ENCODE results near the gene EYS. TPM values are rescaled to one million over a fixed set of nuclear protein-coding genes. Genes with fewer than 3 reads are reported as not detected.

Gene EYS
- total and polyA plus RNA-seq, 2 of the 13 experiments (the other 11 are each of a cell fraction or from before 2014, with no cell fraction given) = 0.04 to 0.07 TPM

DNA sequence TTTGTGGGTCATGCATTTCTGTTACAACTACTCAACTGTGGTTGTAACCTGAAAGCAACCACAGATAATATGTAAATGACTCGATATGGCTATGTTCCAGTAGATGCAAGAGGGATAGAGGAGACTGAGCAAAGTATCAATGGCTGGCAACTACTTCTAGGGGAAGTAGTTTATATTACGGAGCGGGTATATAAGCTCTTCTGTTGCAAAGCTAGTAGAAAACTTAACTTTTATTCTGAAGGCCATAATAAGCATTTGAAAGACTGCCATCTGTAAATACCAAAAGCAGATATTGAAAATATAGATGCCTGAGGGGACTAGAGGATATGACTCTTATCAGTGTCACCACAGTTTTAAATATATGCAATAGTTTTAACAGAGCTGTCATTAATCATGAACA lies 1416.2 kb downstream of the EYS start:
- ChIA-PET CTCF (ENCODE audit: low intra/inter-chr PET ratio, low total read pairs) (no interaction called here), POLR2A (no interaction called here)
- intact Hi-C loops (cut with micrococcal nuclease; ENCODE audit: unreplicated experiment) = loop anchor here (5.0 kb wide), 1 partner anchor 1294 kb away; no protein-coding TSS in a partner anchor
- Histone ChIP-seq H4K20me1 (ENCODE audit: insufficient read depth, low read length) (no peaks in the 10 kb centered on the region), H2AFZ (ENCODE audit: low read length) (no peak overlapping the region), H3K27me3 (ENCODE audit: control insufficient read depth in 1 of 2, insufficient read depth in 2 of 2, low read length in 2 of 2) (no peaks in the 10 kb centered on the region), H3K4me2 (ENCODE audit: low read depth, low read length) (no peak overlapping the region), H3K9me3 (ENCODE audit: low read length) (no peaks in the 10 kb centered on the region), H3K4me1 (ENCODE audit: insufficient read depth, low read length) (no peaks in the 10 kb centered on the region), H3K79me2 (ENCODE audit: insufficient read depth, low read length) (no peaks in the 10 kb centered on the region), H3K4me3 (replicated peaks in 1 of 3; ENCODE audit: insufficient read depth in 1 of 3, low read depth in 2 of 3, low read length in 3 of 3) (no peak overlapping the region), H3K27ac (ENCODE audit: extremely low read length, insufficient read depth, low read length) (no peak overlapping the region), H3K9ac (ENCODE audit: insufficient read depth, low read depth, low read length) (no peak overlapping the region), H3K36me3 (replicated peaks in 1 of 2; ENCODE audit: control insufficient read depth in 1 of 2, insufficient read depth in 2 of 2, low read length in 2 of 2) (no peaks in the 10 kb centered on the region)
- BruUV-seq (replicated peaks) = no TSS peak
- in situ Hi-C loops (cut with HindIII; ENCODE audit: extremely low pct_ligation_motif_present, low pct_unique_long_range_greater_than_20kb) = no loop called here
- FAIRE-seq (no peak), ATAC-seq (no peak), DNase-seq (ENCODE audit: low spot score) (no peak)
- WGBS (ENCODE audit: low lambda C conversion rate) = 43% methylated on average over 3 of the region's 3 CpGs
- TF ChIP-seq ZNF33A (CRISPR knock-in tag; IDR thresholded peaks at IDR 0.05; ENCODE audit: borderline replicate concordance) = no peak
- TF ChIP-seq SALL1 (CRISPR knock-in tag; IDR thresholded peaks at IDR 0.05) = no peak
- no peak for TF ChIP-seq CEBPB (IDR thresholded peaks at IDR 0.05; ENCODE audit: borderline replicate concordance, low read depth, low read length)
- TF ChIP-seq ZNF335 (CRISPR knock-in tag; IDR thresholded peaks at IDR 0.05) = no peak
- no peak for TF ChIP-seq SALL2 (CRISPR knock-in tag; IDR thresholded peaks at IDR 0.05)
- no peak for TF ChIP-seq ZNF207 (IDR thresholded peaks at IDR 0.05; ENCODE audit: borderline replicate concordance)
- TF ChIP-seq, protein P1, sequence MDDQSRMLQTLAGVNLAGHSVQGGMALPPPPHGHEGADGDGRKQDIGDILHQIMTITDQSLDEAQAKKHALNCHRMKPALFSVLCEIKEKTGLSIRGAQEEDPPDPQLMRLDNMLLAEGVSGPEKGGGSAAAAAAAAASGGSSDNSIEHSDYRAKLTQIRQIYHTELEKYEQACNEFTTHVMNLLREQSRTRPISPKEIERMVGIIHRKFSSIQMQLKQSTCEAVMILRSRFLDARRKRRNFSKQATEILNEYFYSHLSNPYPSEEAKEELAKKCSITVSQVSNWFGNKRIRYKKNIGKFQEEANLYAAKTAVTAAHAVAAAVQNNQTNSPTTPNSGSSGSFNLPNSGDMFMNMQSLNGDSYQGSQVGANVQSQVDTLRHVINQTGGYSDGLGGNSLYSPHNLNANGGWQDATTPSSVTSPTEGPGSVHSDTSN (CRISPR knock-in tag; IDR thresholded peaks at IDR 0.05; ENCODE audit: borderline replicate concordance) = no peak
- TF ChIP-seq, protein P2, sequence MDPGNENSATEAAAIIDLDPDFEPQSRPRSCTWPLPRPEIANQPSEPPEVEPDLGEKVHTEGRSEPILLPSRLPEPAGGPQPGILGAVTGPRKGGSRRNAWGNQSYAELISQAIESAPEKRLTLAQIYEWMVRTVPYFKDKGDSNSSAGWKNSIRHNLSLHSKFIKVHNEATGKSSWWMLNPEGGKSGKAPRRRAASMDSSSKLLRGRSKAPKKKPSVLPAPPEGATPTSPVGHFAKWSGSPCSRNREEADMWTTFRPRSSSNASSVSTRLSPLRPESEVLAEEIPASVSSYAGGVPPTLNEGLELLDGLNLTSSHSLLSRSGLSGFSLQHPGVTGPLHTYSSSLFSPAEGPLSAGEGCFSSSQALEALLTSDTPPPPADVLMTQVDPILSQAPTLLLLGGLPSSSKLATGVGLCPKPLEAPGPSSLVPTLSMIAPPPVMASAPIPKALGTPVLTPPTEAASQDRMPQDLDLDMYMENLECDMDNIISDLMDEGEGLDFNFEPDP (CRISPR knock-in tag; conservative IDR thresholded peaks at IDR 0.05) = no peak
- TF ChIP-seq ETV6 (CRISPR knock-in tag; conservative IDR thresholded peaks at IDR 0.05) = no peak
- no peak for TF ChIP-seq ZNF256 (CRISPR knock-in tag; conservative IDR thresholded peaks at IDR 0.05)
- TF ChIP-seq, protein P3, sequence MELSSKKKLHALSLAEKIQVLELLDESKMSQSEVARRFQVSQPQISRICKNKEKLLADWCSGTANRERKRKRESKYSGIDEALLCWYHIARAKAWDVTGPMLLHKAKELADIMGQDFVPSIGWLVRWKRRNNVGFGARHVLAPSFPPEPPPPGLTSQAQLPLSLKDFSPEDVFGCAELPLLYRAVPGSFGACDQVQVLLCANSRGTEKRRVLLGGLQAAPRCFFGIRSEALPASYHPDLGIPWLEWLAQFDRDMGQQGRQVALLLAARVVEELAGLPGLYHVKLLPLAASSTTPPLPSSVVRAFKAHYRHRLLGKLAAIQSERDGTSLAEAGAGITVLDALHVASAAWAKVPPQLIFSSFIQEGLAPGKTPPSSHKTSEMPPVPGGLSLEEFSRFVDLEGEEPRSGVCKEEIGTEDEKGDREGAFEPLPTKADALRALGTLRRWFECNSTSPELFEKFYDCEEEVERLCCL (CRISPR knock-in tag; IDR thresholded peaks at IDR 0.05; ENCODE audit: borderline replicate concordance) = no peak
- TF ChIP-seq, protein P4, sequence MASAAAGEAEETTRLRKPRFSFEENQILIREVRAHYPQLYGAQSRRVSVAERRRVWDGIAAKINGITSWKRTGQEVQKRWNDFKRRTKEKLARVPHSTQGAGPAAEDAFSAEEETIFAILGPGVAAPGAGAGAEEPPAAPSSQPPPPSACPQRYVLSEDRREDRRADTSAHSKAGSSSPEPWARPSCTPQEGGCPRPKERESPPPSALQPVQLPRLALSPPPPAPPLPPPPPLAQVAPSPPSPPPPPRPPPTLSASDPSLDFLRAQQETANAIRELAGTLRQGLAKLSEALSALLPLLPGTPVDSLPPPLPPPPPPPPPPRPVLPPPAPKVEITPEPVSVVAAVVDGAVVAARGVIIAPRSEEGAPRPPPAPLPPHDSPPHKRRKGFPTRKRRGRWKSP (CRISPR knock-in tag; IDR thresholded peaks at IDR 0.05) = no peak
- no peak for TF ChIP-seq SMAD1 (CRISPR knock-in tag; IDR thresholded peaks at IDR 0.05; ENCODE audit: borderline replicate concordance, low read depth)
- TF ChIP-seq, protein P5, sequence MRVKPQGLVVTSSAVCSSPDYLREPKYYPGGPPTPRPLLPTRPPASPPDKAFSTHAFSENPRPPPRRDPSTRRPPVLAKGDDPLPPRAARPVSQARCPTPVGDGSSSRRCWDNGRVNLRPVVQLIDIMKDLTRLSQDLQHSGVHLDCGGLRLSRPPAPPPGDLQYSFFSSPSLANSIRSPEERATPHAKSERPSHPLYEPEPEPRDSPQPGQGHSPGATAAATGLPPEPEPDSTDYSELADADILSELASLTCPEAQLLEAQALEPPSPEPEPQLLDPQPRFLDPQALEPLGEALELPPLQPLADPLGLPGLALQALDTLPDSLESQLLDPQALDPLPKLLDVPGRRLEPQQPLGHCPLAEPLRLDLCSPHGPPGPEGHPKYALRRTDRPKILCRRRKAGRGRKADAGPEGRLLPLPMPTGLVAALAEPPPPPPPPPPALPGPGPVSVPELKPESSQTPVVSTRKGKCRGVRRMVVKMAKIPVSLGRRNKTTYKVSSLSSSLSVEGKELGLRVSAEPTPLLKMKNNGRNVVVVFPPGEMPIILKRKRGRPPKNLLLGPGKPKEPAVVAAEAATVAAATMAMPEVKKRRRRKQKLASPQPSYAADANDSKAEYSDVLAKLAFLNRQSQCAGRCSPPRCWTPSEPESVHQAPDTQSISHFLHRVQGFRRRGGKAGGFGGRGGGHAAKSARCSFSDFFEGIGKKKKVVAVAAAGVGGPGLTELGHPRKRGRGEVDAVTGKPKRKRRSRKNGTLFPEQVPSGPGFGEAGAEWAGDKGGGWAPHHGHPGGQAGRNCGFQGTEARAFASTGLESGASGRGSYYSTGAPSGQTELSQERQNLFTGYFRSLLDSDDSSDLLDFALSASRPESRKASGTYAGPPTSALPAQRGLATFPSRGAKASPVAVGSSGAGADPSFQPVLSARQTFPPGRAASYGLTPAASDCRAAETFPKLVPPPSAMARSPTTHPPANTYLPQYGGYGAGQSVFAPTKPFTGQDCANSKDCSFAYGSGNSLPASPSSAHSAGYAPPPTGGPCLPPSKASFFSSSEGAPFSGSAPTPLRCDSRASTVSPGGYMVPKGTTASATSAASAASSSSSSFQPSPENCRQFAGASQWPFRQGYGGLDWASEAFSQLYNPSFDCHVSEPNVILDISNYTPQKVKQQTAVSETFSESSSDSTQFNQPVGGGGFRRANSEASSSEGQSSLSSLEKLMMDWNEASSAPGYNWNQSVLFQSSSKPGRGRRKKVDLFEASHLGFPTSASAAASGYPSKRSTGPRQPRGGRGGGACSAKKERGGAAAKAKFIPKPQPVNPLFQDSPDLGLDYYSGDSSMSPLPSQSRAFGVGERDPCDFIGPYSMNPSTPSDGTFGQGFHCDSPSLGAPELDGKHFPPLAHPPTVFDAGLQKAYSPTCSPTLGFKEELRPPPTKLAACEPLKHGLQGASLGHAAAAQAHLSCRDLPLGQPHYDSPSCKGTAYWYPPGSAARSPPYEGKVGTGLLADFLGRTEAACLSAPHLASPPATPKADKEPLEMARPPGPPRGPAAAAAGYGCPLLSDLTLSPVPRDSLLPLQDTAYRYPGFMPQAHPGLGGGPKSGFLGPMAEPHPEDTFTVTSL (CRISPR knock-in tag; IDR thresholded peaks at IDR 0.05; ENCODE audit: borderline replicate concordance) = no peak

All from HepG2 (cell line).